ENCODE measurements around the gene RPL13.

Gene RPL13

DNA sequence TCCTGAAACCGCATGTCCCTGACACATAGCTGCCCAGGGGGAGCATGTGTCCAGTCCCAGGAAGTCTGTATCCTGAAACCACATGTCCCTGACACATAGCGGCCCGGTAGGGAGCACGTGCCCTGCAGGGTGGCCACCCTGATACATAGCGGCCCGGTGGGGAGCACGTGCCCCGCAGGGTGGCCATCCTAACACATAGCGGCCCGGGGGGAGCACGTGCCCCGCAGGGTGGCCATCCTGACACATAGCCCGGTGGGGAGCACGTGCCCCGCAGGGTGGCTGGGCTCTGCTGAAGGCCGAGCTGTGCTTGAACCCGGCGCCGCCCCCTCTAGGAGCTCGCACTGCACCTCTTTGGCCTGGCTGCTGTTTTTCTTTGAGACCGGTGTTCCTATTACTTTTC is 18.7 kb upstream of the RPL13 start:
- TF ChIP-seq, protein P1, sequence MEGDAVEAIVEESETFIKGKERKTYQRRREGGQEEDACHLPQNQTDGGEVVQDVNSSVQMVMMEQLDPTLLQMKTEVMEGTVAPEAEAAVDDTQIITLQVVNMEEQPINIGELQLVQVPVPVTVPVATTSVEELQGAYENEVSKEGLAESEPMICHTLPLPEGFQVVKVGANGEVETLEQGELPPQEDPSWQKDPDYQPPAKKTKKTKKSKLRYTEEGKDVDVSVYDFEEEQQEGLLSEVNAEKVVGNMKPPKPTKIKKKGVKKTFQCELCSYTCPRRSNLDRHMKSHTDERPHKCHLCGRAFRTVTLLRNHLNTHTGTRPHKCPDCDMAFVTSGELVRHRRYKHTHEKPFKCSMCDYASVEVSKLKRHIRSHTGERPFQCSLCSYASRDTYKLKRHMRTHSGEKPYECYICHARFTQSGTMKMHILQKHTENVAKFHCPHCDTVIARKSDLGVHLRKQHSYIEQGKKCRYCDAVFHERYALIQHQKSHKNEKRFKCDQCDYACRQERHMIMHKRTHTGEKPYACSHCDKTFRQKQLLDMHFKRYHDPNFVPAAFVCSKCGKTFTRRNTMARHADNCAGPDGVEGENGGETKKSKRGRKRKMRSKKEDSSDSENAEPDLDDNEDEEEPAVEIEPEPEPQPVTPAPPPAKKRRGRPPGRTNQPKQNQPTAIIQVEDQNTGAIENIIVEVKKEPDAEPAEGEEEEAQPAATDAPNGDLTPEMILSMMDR (conservative IDR thresholded peaks at IDR 0.05; ENCODE audit: low read depth) = no peak
- peak overlapping the region; percentile 13 for H3K27ac ChIP-seq
- CTCF ChIA-PET = interaction anchor here (1.1 to 1.6 kb wide), 2 partner anchors 23 to 24 kb away, joined by 3 read pairs; no protein-coding TSS in a partner anchor
- POLR2A ChIA-PET (ENCODE audit: low non-redundant PET) = no interaction called here
- DNase-seq (ENCODE audit: low spot score) = no peak

DNA sequence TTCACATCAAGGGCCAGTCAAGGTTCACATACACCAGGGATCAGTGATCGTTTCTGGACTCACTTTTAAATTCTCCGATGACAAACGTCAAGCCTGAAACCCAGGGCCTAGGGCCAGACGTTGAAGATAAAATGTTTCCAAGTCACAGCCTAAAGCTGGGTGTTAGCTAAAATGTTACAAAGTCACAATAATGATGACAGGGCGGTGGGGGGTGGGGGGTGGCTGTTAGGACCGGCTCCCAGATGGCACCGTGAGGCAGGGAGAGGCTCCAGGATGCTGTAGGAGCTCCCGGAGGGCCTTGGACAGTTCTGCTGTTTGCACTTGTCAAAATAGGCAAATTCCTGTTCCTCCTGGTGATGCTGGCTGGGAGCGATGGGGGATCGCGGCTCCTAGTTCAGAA is 16.4 kb upstream of the RPL13 start:
- CTCF ChIA-PET = no interaction called here
- DNase-seq (ENCODE audit: low spot score) = no peak
- POLR2A ChIA-PET (ENCODE audit: low non-redundant PET) = no interaction called here
- TF ChIP-seq, protein P1 (conservative IDR thresholded peaks at IDR 0.05; ENCODE audit: low read depth) = no peak
- H3K27ac ChIP-seq = no peak overlapping the region

DNA sequence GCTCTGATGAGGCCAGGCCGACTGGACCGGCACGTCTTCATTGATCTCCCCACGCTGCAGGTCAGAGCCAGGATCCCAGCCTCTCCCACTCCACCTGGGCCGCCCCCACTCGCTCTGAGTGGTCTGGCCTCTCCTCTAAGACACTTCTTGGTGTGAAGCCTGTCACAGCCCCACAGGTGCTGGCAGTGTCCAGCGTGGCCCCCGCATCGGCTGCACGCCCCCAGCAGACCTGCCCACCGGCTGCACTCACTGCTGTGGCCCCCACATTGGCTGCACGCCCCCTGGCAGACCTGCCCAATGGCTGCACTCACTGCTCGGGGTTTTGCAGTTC is 15.8 kb upstream of the RPL13 start:
- DNase-seq (ENCODE audit: low spot score) = no peak
- peak overlapping the region; percentile 18; the same call in 1 of the 2 replicates for H3K27ac ChIP-seq
- POLR2A ChIA-PET (ENCODE audit: low non-redundant PET) = no interaction called here
- TF ChIP-seq, protein P1 (conservative IDR thresholded peaks at IDR 0.05; ENCODE audit: low read depth) = no peak
- CTCF ChIA-PET = no interaction called here

DNA sequence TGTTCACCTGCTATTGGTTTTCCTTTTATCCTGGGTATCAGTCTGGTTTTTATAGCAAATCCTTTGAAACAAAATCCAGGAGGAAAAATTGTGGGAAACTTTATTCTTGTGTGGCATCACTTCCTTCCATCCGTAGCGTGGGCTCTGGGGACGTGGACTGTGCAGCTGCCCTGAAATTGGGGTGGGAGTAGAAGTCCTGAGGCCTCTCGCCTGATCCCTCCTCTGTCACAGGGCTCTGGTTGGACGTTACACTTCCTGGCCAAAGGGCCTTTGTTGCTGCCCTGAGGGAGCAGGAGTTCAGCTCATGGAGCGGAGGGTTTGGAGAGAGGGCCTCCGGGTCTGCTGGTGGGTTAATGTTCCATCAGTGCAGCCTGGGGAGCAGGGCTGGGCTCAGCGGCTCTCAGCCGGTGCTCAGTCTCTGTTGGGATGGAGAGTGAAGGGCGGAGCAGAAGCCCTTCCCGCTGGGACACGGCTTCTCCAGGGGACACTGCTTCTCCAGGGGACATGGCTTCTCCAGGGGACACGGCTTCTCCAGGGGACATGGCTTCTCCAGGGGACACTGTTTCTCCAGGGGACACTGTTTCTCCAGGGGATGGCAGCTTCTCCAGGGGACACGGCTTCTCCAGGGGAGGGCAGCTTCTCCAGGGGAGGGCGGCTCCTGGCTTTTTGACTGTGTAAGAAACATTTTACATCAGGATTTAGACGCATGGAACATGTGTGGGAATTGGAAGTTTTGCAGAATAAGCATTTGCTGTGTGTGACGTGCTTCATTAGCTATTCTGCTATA is 15.2 kb upstream of the RPL13 start:
- CTCF ChIA-PET = interaction anchor here (0.8 kb wide), 1 partner anchor 36 kb away, joined by 3 read pairs; no protein-coding TSS in a partner anchor
- no peak for DNase-seq (ENCODE audit: low spot score)
- POLR2A ChIA-PET (ENCODE audit: low non-redundant PET) = no interaction called here
- TF ChIP-seq, protein P1 (conservative IDR thresholded peaks at IDR 0.05; ENCODE audit: low read depth) = no peak
- H3K27ac ChIP-seq = peak overlapping the region; percentile 18; the same call in 1 of the 2 replicates

DNA sequence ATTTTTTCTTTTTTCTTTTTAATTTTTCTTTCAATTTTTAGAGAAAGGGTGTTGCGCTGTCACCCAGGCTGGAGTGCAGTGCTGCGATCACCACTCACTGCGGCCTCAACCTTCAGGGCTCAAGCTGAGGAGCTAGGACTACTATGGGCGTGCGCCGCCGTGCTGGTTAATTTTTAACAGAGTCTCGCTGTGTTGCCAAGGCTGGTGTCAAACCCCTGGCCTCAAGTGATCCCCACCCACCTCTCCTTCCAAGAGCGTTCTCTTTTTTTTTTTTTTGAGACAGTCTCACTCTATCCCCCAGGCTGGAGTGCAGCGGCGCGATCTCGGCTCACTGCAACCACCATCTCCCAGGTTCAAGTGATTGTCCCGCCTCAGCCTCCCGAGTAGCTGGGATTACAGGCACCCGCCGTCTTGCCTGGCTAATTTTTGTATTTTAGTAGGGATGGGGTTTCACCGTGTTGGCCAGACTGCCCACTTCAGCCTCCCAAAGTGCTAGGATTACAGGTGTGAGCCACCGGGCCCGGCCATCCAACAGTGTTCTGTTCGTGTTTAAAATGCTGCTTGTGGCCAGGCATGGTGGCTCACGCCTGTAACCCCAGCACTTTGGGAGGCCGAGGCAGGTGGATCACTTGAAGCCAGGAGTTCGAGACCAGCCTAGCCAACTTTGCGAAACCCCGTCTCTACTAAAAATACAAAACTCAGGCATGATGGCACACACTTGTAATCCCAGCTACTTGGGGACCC is 14.5 kb upstream of the RPL13 start:
- no peak for DNase-seq (ENCODE audit: low spot score)
- CTCF ChIA-PET = interaction anchor here (0.8 kb wide), 1 partner anchor 37 kb away, joined by 3 read pairs; no protein-coding TSS in a partner anchor
- peak overlapping the region; percentile 18; the same call in 1 of the 2 replicates for H3K27ac ChIP-seq

DNA sequence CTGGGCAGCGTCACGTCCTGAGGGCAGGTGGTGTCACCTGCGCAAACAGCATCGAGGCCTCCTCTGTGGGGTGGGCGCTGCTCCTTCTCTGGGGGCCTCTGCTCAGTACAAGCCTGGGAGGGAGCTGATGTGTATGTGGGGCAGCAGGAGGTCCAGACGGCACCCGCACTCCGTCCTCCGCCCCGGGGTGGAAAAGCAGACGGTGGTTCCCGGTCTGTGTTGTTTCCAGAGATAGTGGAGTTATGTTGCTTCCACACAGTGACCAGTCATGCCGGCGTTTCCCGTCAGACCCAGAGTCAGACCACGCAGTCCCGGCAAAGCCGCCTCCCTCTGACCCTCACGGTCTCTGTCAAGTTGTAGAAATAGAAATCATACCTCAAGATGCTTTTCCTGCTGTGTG is 13.7 kb upstream of the RPL13 start:
- POLR2A ChIA-PET (ENCODE audit: low non-redundant PET) = no interaction called here

More for the DNA sequence above, 14.5 kb upstream of the RPL13 start:
- TF ChIP-seq, protein P1 (conservative IDR thresholded peaks at IDR 0.05; ENCODE audit: low read depth) = no peak
- POLR2A ChIA-PET (ENCODE audit: low non-redundant PET) = no interaction called here

More for the DNA sequence above, 13.7 kb upstream of the RPL13 start:
- H3K27ac ChIP-seq = no peak overlapping the region; the same call in 1 of the 2 replicates
- CTCF ChIA-PET = interaction anchor here (0.7 kb wide), 1 partner anchor 252 kb away, joined by 3 read pairs; no protein-coding TSS in a partner anchor
- TF ChIP-seq, protein P1 (conservative IDR thresholded peaks at IDR 0.05; ENCODE audit: low read depth) = no peak
- no peak for DNase-seq (ENCODE audit: low spot score)
